ENCODE results near the gene ABHD2. TPM values are rescaled to one million over a fixed set of nuclear protein-coding genes. Genes with fewer than 3 reads are reported as not detected.
A peak's percentile ranks its signal among the peaks of the same experiment; 100 is the strongest.
"Not testable (repeated sequence)": the region's sequence is repeated elsewhere in the genome, so short reads cannot be mapped to it uniquely, and the experiment has no call there.

ABHD2 gene
- total RNA-seq, 1 donor from 2014 or later, result 185 TPM

- intact Hi-C loops (cut with DNase I), result no loop called here
- no peak for DNase-seq (ENCODE audit: low spot score)
Observed at GRCh38 chr15:89114990-89115389, 26.7 kb downstream of the ABHD2 start.

- intact Hi-C loops (cut with DNase I), result no loop called here
- DNase-seq (ENCODE audit: low spot score), result no peak
Observed at GRCh38 chr15:89115547-89115946, 27.3 kb downstream of the ABHD2 start.

DNA sequence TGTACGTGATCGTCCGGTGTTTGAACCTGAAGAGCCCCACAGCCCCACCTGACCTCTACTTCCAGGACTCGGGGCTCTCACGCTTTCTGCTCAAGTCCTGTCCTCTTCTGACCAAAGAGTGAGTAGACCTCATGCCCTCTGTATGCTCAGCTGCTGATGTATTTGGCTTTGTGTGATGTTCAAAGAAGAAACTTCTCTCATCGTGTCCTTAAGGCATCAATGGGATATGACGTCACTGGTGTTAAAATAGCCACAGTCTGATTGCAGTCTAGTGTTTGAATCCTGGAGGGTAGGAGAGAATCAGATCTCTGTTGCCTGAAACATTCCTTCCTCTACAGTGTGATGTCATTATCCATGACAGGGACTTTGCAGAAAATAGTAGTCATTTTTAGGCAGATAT lies 28.1 kb downstream of the ABHD2 start:
- intact Hi-C loops (cut with DNase I), result no loop called here
- DNase-seq (ENCODE audit: low spot score), result no peak

DNA sequence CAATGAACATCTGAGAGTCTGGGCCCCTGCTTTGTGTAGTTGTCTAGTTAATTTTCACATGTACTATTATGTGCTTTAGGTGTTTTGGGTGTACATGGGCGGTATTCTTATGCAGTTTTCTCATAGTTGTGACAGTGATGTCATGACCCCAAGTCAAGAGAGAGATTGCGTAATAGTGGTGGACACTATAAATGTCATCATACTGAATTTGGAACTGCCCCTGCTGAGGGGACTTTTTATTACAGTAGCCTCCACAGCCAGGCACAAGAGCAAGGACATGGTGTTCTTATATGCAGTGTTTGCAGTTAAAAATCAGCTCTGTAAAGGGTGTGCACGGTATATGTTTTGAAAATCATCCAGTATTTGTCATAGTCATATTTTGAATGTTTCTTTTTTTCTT lies 29.5 kb downstream of the ABHD2 start:
- intact Hi-C loops (cut with DNase I), result loop anchor here (2.0 kb wide), 1 partner anchor 29 kb away; the partner anchor contains the start of gene ABHD2
- DNase-seq (ENCODE audit: low spot score), result no peak

- intact Hi-C loops (cut with DNase I), result loop anchor here (2.0 kb wide), 1 partner anchor 30 kb away; the partner anchor contains the start of gene ABHD2
Observed at GRCh38 chr15:89118481-89118989, 30.3 kb downstream of the ABHD2 start.

GRCh38 chr15:89119489-89120478 lies 31.5 kb downstream of the ABHD2 start:
- no peak for DNase-seq (ENCODE audit: low spot score)
- intact Hi-C loops (cut with DNase I), result loop anchor here (2.0 kb wide), 1 partner anchor 31 kb away; the partner anchor contains the start of gene ABHD2

More at GRCh38 chr15:89118481-89118989, 30.3 kb downstream of the ABHD2 start:
- no peak for DNase-seq (ENCODE audit: low spot score)

DNA sequence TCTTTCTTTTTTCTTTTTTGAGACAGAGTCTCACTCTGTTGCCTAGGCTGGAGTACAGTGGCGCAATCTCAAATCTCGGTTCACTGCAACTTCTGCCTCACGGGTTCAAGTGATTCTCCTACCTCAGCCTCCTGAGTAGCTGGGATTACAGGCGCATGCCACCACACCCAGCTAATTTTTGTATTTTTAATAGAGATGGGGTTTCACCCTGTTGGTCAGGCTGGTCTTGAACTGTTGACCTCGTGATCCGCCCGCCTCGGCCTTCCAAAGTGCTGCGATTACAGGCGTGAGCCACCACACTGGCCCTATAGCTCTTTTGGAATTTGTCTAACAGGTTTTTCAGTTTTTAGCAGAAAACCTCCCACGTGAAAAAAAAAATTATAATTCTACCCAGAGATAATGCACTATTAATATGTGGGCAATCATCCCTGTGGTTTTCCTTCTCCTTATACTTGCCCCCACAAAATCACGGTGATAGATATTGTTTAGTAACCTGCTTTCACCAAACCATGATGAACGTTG lies 32.3 kb downstream of the ABHD2 start:
- intact Hi-C loops (cut with DNase I); DNase-seq (ENCODE audit: low spot score): not testable (repeated sequence)

DNA sequence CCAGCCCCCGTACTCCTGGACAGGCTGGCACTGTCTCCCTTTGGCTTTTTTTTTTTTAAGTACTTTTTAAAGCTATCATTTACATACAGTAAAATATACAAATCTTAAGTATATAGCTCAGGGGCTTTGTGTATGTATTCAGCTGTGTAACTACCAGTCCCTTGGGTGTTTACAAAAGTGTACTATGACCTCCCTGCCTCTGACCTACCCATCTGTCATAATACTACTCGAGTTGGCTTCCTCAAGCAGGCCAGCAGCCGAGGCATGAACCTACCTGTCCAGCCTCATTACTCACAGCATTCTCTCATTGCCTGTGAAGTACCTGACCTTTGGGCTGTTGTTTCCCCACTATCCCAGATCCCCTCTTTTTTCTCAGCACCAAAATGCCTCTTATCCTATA lies 33.2 kb downstream of the ABHD2 start:
- intact Hi-C loops (cut with DNase I), result no loop called here
- DNase-seq (ENCODE audit: low spot score), result no peak

GRCh38 chr15:89122505-89123180 lies 34.4 kb downstream of the ABHD2 start:
- intact Hi-C loops (cut with DNase I), result no loop called here
- no peak for DNase-seq (ENCODE audit: low spot score)

GRCh38 chr15:89123181-89123525 lies 34.9 kb downstream of the ABHD2 start:
- no peak for DNase-seq (ENCODE audit: low spot score)
- intact Hi-C loops (cut with DNase I), result no loop called here

- DNase-seq (ENCODE audit: low spot score), result no peak
- intact Hi-C loops (cut with DNase I), result no loop called here
Observed at GRCh38 chr15:89125088-89125826, 37.0 kb downstream of the ABHD2 start.

DNA sequence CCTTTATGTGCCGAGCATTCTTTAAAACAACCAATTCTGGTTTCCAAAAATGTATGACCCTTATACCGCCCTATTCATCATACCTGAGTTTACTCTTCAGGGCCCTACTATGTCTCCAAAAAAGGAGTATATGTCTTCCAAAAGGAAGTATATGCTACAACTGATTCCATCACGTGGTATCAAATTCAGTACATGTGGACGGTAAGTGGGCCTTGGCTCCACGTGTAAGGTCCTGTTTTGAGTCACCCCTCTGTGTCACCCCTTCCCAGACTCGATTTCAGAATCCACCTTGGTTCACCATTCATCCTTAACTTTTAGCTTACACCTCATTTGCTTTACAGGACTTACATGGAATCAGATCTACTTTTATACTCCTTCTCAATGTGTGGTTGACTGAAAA lies 37.8 kb downstream of the ABHD2 start:
- no peak for DNase-seq (ENCODE audit: low spot score)
- intact Hi-C loops (cut with DNase I), result no loop called here

GRCh38 chr15:89127054-89127702 lies 38.9 kb downstream of the ABHD2 start:
- intact Hi-C loops (cut with DNase I), result no loop called here
- no peak for DNase-seq (ENCODE audit: low spot score)

DNA sequence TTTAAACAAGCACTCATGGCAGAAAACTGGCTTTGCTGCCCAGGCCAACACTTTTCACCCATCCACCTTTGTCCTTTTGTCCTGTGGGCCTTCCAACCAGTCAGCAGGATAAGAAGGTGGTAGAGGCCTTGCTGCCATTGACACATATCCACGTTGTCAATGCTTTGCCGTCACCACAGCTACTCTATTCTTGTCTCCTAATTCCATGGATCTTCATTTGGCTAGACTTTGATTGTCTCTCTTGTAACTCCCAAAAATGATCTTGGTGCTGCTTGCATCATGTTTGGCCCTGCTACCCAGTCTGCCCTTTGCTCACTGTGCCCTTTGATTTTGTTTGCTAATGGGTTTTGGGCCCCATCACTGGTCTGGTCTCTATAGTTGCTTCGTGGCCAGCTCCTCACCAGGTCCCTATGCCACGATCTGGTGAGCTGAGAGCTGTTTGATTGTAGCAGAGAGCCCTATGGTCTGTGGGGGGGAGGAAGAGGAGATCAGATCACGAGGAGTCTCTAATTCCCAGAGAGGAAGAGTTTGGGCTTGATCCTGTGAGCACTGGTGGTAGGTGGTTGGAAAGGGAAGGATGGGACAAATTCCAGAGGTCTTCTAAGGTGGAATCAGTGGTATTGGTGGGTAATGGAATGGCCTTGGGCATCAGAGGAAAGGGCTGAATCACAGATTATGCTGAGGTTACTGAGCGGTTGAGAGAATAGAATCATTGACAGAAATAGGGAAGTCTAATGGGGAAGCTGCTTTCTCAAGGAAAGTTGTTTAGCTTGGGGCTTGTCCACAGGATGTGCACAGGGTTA lies 40.3 kb downstream of the ABHD2 start:
- intact Hi-C loops (cut with DNase I), result no loop called here
- DNase-seq (ENCODE audit: low spot score), result no peak

GRCh38 chr15:89129123-89129815 lies 41.0 kb downstream of the ABHD2 start:
- DNase-seq (ENCODE audit: low spot score), result peak; percentile 86
- intact Hi-C loops (cut with DNase I), result no loop called here

DNA sequence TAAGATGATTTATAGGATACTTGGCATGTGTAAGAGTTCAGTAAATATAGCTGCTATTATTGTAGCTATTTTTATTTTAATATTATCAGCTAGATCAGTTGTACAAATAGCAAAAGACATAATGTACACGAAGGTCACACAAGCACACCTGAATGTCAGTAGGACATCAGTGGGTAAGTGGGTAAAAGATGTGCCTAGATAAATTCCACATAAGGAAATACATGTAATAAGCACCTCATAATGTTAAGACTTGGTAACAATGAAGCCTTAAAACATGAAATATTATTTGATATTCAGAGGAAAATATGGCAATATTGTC lies 41.5 kb downstream of the ABHD2 start:
- DNase-seq (ENCODE audit: low spot score), result no peak
- intact Hi-C loops (cut with DNase I), result no loop called here

- DNase-seq (ENCODE audit: low spot score), result no peak
- intact Hi-C loops (cut with DNase I), result no loop called here
Observed at GRCh38 chr15:89130201-89130600, 41.9 kb downstream of the ABHD2 start.

DNA sequence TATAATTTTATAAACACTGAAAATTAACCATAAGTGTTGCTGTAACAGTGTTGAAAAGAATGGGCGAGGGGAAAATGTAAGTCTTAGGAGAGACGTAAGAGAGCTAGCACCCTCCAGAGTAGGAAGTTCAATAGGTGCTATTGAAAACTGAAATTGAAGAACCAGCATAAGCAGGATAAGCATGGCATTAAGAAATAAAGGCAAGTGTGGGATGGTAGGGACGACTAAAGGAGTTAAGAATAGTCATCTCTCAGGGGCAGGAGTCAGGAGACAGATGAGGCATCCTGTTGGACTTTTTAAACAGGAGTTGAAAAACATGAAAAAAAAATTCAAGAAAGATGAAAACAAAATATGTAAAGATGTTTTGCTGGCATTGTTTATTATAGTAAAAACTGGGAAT lies 43.5 kb downstream of the ABHD2 start:
- intact Hi-C loops (cut with DNase I), result no loop called here
- no peak for DNase-seq (ENCODE audit: low spot score)

Data from cardiac septum (tissue), 1 donor.